IMR-90 (cell line): Measurements from ENCODE around the gene REEP2. TPM values are rescaled to one million over a fixed set of nuclear protein-coding genes. Genes with fewer than 3 reads are reported as not detected.

Experiments used
- ATAC-seq: fragments of 200-7000 bp; cut with Tn5 transposase; 2 replicates; pipeline ENCODE4 v1.9.1; 2020; ENCODE audit warnings: low read depth, mild to moderate bottlenecking, moderate library complexity
- BruUV-seq: library from RNA; stranded (reverse); fragments of 400-500 nt; replicated peaks from 2 replicates; lab custom pipeline; 2021; lab: Mats Ljungman, UMichigan
- CTCF ChIA-PET: fragments of 300-600 bp; formaldehyde crosslinking; extraction: SDS; loops from one replicate; lab custom pipeline; 2021; ENCODE audit warnings: antibody characterized with exemption; lab: Yijun Ruan, JAX
- POLR2A ChIA-PET: fragments of 300-600 bp; sonication (Branson Sonifier 250); formaldehyde crosslinking; loops from one replicate; lab custom pipeline; 2022; ENCODE audit warnings: antibody characterized with exemption; ENCODE audit not compliant: unreplicated experiment; lab: Charles Lee
- DNase-seq: peaks from one replicate; pipeline ENCODE4 v3.0.0; 2013
- H2AFZ ChIP-seq: replicated peaks from 2 replicates; pipeline ENCODE3; 2013; ENCODE audit warnings: low read length, mild to moderate bottlenecking; ENCODE audit not compliant: poor library complexity
- H2AK5ac ChIP-seq: 2 replicates; pipeline ENCODE4 v1.6.1; 2013; ENCODE audit warnings: low read depth, low read length, inconsistent platforms
- H2AK9ac ChIP-seq: replicated peaks from 2 replicates; pipeline ENCODE3; 2013; ENCODE audit warnings: mild to moderate bottlenecking, low read depth, low read length, moderate library complexity; ENCODE audit not compliant: poor library complexity
- H2BK120ac ChIP-seq: 2 replicates; pipeline ENCODE4 v1.6.1; 2013; ENCODE audit warnings: low read depth, low read length, inconsistent platforms
- H2BK15ac ChIP-seq: 3 replicates; pipeline ENCODE4 v1.6.1; 2013; ENCODE audit warnings: low read depth, low read length, inconsistent platforms
- H2BK20ac ChIP-seq: 2 replicates; pipeline ENCODE4 v1.6.1; 2013; ENCODE audit warnings: low read depth, mild to moderate bottlenecking, inconsistent platforms, low read length, moderate library complexity
- H2BK5ac ChIP-seq: 2 replicates; pipeline ENCODE4 v1.6.1; 2013; ENCODE audit warnings: mild to moderate bottlenecking, low read depth, low read length, inconsistent platforms; ENCODE audit not compliant: poor library complexity, severe bottlenecking
- H3K14ac ChIP-seq: replicated peaks from 2 replicates; pipeline ENCODE4 v1.6.1; 2013; ENCODE audit warnings: low read depth, low read length, inconsistent platforms
- H3K18ac ChIP-seq: 2 replicates; pipeline ENCODE4 v1.6.1; 2013; ENCODE audit warnings: low read depth, low read length, control low read depth
- H3K23ac ChIP-seq: 2 replicates; pipeline ENCODE4 v1.6.1; 2013; ENCODE audit warnings: low read depth, low read length, inconsistent platforms
- H3K27ac ChIP-seq: 2 replicates; pipeline ENCODE4 v1.5.1; 2013; ENCODE audit warnings: mild to moderate bottlenecking, control low read depth, low read length; ENCODE audit not compliant: insufficient read depth
- H3K27me3 ChIP-seq: 2 replicates; pipeline ENCODE4 v1.6.1; 2013; ENCODE audit warnings: low read length; ENCODE audit not compliant: control insufficient read depth, insufficient read depth
- H3K36me3 ChIP-seq: 2 replicates; pipeline ENCODE4 v1.6.1; 2013; ENCODE audit warnings: low read length, mixed read lengths; ENCODE audit not compliant: control insufficient read depth, insufficient read depth
- H3K4ac ChIP-seq: 2 replicates; pipeline ENCODE4 v1.6.1; 2013; ENCODE audit warnings: low read depth, low read length, inconsistent platforms
- H3K4me1 ChIP-seq: 2 replicates; pipeline ENCODE4 v1.6.1; 2013; ENCODE audit warnings: low read length, mixed read lengths; ENCODE audit not compliant: control insufficient read depth, insufficient read depth
- H3K4me2 ChIP-seq: 2 replicates; pipeline ENCODE4 v1.6.1; 2013; ENCODE audit warnings: low read depth, mild to moderate bottlenecking, control low read depth, low read length, moderate library complexity
- H3K4me3 ChIP-seq: 2 replicates; pipeline ENCODE4 v1.5.1; 2013; ENCODE audit warnings: low read depth, mild to moderate bottlenecking, control low read depth, low read length, moderate library complexity; ENCODE audit not compliant: insufficient read depth
- H3K56ac ChIP-seq: 2 replicates; pipeline ENCODE4 v1.6.1; 2013; ENCODE audit warnings: low read length, inconsistent platforms; ENCODE audit not compliant: insufficient read depth; ENCODE audit errors: extremely low read depth
- H3K79me1 ChIP-seq, 2 experiments: 2 replicates each; pipeline ENCODE4 v1.6.1; 2013; ENCODE audit warnings: low read length in 2 of 2, inconsistent platforms in 1 of 2, low read depth in 1 of 2
- H3K9ac ChIP-seq: 2 replicates; pipeline ENCODE4 v1.6.1; 2013; ENCODE audit warnings: low read depth, low read length, control low read depth
- H3K9me1 ChIP-seq: 2 replicates; pipeline ENCODE4 v1.6.1; 2013; ENCODE audit warnings: low read length, inconsistent platforms; ENCODE audit not compliant: insufficient read depth
- H3K9me3 ChIP-seq: 2 replicates; pipeline ENCODE4 v1.6.1; 2013; ENCODE audit warnings: low read length; ENCODE audit not compliant: control insufficient read depth, insufficient read depth
- H4K20me1 ChIP-seq: 2 replicates; pipeline ENCODE4 v1.6.1; 2013; ENCODE audit warnings: low read length, inconsistent platforms; ENCODE audit not compliant: insufficient read depth
- H4K5ac ChIP-seq: 2 replicates; pipeline ENCODE4 v1.6.1; 2013; ENCODE audit warnings: mild to moderate bottlenecking, low read depth, low read length, control low read depth
- H4K8ac ChIP-seq, 2 experiments: 2 replicates each; pipeline ENCODE4 v1.6.1; 2013; ENCODE audit warnings: low read depth in 2 of 2, low read length in 2 of 2, control low read depth in 1 of 2, inconsistent platforms in 1 of 2
- H4K91ac ChIP-seq: 2 replicates; pipeline ENCODE4 v1.6.1; 2013; ENCODE audit warnings: low read depth, low read length, inconsistent platforms; ENCODE audit not compliant: insufficient read depth
- BHLHE40 ChIP-seq: fragments of 150-350 bp; IDR thresholded peaks from 2 replicates; pipeline ENCODE4 v1.6.1; 2016; ENCODE audit warnings: mild to moderate bottlenecking, low read depth, low read length
- CEBPB ChIP-seq: IDR thresholded peaks from 2 replicates; pipeline ENCODE4 v1.6.1; 2012; ENCODE audit warnings: low read depth, low read length, improper control_type of control experiment
- MAFK ChIP-seq: IDR thresholded peaks from 2 replicates; pipeline ENCODE4 v1.6.1; 2012; ENCODE audit warnings: low read depth, low read length, improper control_type of control experiment
- MAZ ChIP-seq: IDR thresholded peaks from 2 replicates; pipeline ENCODE4 v1.6.1; 2012; ENCODE audit warnings: low read depth, mild to moderate bottlenecking, low read length, improper control_type of control experiment, moderate library complexity, borderline replicate concordance
- MXI1 ChIP-seq: IDR thresholded peaks from 2 replicates; pipeline ENCODE4 v1.6.1; 2012; ENCODE audit warnings: low read depth, mild to moderate bottlenecking, low read length, moderate library complexity, borderline replicate concordance
- NFE2L2 ChIP-seq: fragments of 150-350 bp; IDR thresholded peaks from 2 replicates; pipeline ENCODE4 v1.6.1; 2016; ENCODE audit warnings: low read depth, mild to moderate bottlenecking, low read length
- POLR2A ChIP-seq: IDR thresholded peaks from 2 replicates; pipeline ENCODE4 v1.6.1; 2012; ENCODE audit warnings: mild to moderate bottlenecking, low read depth, low read length
- RAD21 ChIP-seq: IDR thresholded peaks from 2 replicates; pipeline ENCODE4 v1.6.1; 2012; ENCODE audit warnings: low read length, improper control_type of control experiment
- SMC3 ChIP-seq: fragments of 150-350 bp; IDR thresholded peaks from 2 replicates; pipeline ENCODE4 v1.6.1; 2016; ENCODE audit warnings: low read depth, mild to moderate bottlenecking, antibody characterized with exemption, low read length, moderate library complexity
- USF2 ChIP-seq: fragments of 150-350 bp; IDR thresholded peaks from 2 replicates; pipeline ENCODE4 v1.6.1; 2017; ENCODE audit warnings: mild to moderate bottlenecking, antibody characterized with exemption, low read length, low read depth
- WGBS, 2 experiments: methylation state at CpG; one replicate each; pipeline versions ENCODE4 v1.1.5 to v1.1.7; 2013; ENCODE audit warnings: missing lambda C conversion rate in 2 of 2; ENCODE audit not compliant: insufficient read length in 1 of 2; ENCODE audit errors: extremely low coverage in 2 of 2; 5-methylcytosine and 5-hydroxymethylcytosine counted together
- dilution Hi-C: fragments of 300-500 bp; cut with HindIII; formaldehyde crosslinking; loops from one replicate; pipeline ENCODE4 v1.14.3; 2018; ENCODE audit warnings: low sequenced_read_pairs; ENCODE audit not compliant: unreplicated experiment
- in situ Hi-C: fragments of 300-500 bp; cut with MboI; formaldehyde crosslinking; loops from 3 replicates; pipeline ENCODE4 v1.14.3; 2019; ENCODE audit warnings: low sequenced_read_pairs, inconsistent platforms, mixed read lengths
- intact Hi-C: fragments of 100-400 bp; cut with micrococcal nuclease; formaldehyde crosslinking; loops from 2 replicates; pipeline ENCODE4 v1.10.0; 2022
- polyA plus RNA-seq, 3 experiments: library from polyadenylated mRNA; depleted of rRNA; stranded (reverse); fragments of >200 nt; gene quantifications; 2 replicates each; pipeline ENCODE4 v1.2.3, GENCODE V29; 2012; ENCODE audit warnings: low replicate concordance in 1 of 3
- total RNA-seq: library from RNA; depleted of rRNA; stranded (reverse); fragments of >200 nt; gene quantifications from 2 replicates; pipeline ENCODE4 v1.2.3, GENCODE V29; 2012

Gene REEP2
- total and polyA plus RNA-seq, 2 of the 4 experiments (the other 2 are of a cell fraction), result 12.4 to 17.0 TPM

- H3K9me1 ChIP-seq, result peaks cover 7% of the 10 kb centered on the region; the same call in 1 of the 2 replicates
- H3K23ac ChIP-seq, result no peak overlapping the region
- no TSS peak for BruUV-seq
- WGBS, 2 experiments, result 95% methylated on average over 3 of the region's 13 CpGs; no CpG with 5 or more reads in 1 of the 2 experiments
- H4K91ac ChIP-seq, result no peak overlapping the region
- H2BK5ac ChIP-seq, result no peak overlapping the region
- intact Hi-C loops (no loop called here), dilution Hi-C loops (no loop called here), in situ Hi-C loops (no loop called here)
- no peak overlapping the region for H3K9ac ChIP-seq
- H3K27ac ChIP-seq, result no peak overlapping the region
- H2AK9ac ChIP-seq, result no peak overlapping the region
- no peaks in the 10 kb centered on the region for H3K36me3 ChIP-seq
- H3K4me3 ChIP-seq, result no peak overlapping the region
- no peak overlapping the region for H3K18ac ChIP-seq
- peaks cover 7% of the 10 kb centered on the region; the same call in 1 of the 2 replicates for H3K4me1 ChIP-seq
- no peak for DNase-seq
- H3K56ac ChIP-seq, result no peak overlapping the region
- H2BK15ac ChIP-seq, result no peak overlapping the region
- ChIA-PET CTCF (interaction anchor here (1.3 kb wide), 1 partner anchor 60 kb away, joined by 3 read pairs; no protein-coding TSS in a partner anchor), POLR2A (no interaction called here)
- H2AFZ ChIP-seq, result no peak overlapping the region
- no peak overlapping the region for H2AK5ac ChIP-seq
- TF ChIP-seq SMC3, result no peak
- TF ChIP-seq RAD21, result no peak
- TF ChIP-seq BHLHE40, result no peak
- TF ChIP-seq USF2, result no peak
- TF ChIP-seq CEBPB, result no peak
- TF ChIP-seq MXI1, result no peak
- no peak for TF ChIP-seq MAZ
- no peak for TF ChIP-seq POLR2A
- TF ChIP-seq NFE2L2, result no peak
- TF ChIP-seq MAFK, result no peak
- no peaks in the 10 kb centered on the region for H3K9me3 ChIP-seq
- H4K20me1 ChIP-seq, result no peaks in the 10 kb centered on the region
- no peak for ATAC-seq
- H3K79me1 ChIP-seq, result peaks cover 0 to 8% of the 10 kb centered on the region in 2 experiments; a peak in 2 of 4 replicates
- no peak overlapping the region for H3K4ac ChIP-seq
- no peak overlapping the region for H4K8ac ChIP-seq
- no peak overlapping the region for H3K4me2 ChIP-seq
- H2BK120ac ChIP-seq, result no peak overlapping the region
- H2BK20ac ChIP-seq, result no peak overlapping the region
- no peaks in the 10 kb centered on the region for H3K27me3 ChIP-seq
- H3K14ac ChIP-seq, result no peak overlapping the region
- no peak overlapping the region for H4K5ac ChIP-seq
Observed at GRCh38 chr5:138444078-138444773, 5.4 kb downstream of the REEP2 start.
